ENCODE results near the gene REPIN1. TPM values are rescaled to one million over a fixed set of nuclear protein-coding genes. Genes with fewer than 3 reads are reported as not detected.

REPIN1 gene
- total RNA-seq, 1 donor from 2014 or later: 86.0 TPM

- ATAC-seq: no peak
- H3K4me1 ChIP-seq: peaks cover 6% of the 10 kb centered on the region
- intact Hi-C loops (cut with DNase I): no loop called here
Measured at GRCh38 chr7:150357771-150358427, 10.7 kb upstream of the REPIN1 start.

GRCh38 chr7:150358433-150358832 lies 10.2 kb upstream of the REPIN1 start:
- H3K27ac ChIP-seq: no peak overlapping the region
- intact Hi-C loops (cut with DNase I): no loop called here
- no peaks in the 10 kb centered on the region for H3K9me3 ChIP-seq
- H3K4me3 ChIP-seq: no peak overlapping the region
- H3K4me1 ChIP-seq: peaks cover 6% of the 10 kb centered on the region
- H3K36me3 ChIP-seq: no peaks in the 10 kb centered on the region
- no peaks in the 10 kb centered on the region for H3K27me3 ChIP-seq (ENCODE audit: low read depth)
- no peak for ATAC-seq
- DNase-seq: no peak
- TF ChIP-seq CTCF (IDR thresholded peaks at IDR 0.05): no peak

More at GRCh38 chr7:150357771-150358427, 10.7 kb upstream of the REPIN1 start:
- Histone ChIP-seq H3K9me3 (no peaks in the 10 kb centered on the region), H3K4me3 (no peak overlapping the region), H3K27me3 (ENCODE audit: low read depth) (no peaks in the 10 kb centered on the region), H3K36me3 (no peaks in the 10 kb centered on the region), H3K27ac (no peak overlapping the region)
- TF ChIP-seq CTCF (IDR thresholded peaks at IDR 0.05): no peak
- no peak for DNase-seq

GRCh38 chr7:150358988-150359621 lies 9.5 kb upstream of the REPIN1 start:
- no peak for DNase-seq

GRCh38 chr7:150359622-150360362 lies 8.8 kb upstream of the REPIN1 start:
- no peaks in the 10 kb centered on the region for H3K9me3 ChIP-seq
- no peaks in the 10 kb centered on the region for H3K27me3 ChIP-seq (ENCODE audit: low read depth)
- no peak overlapping the region for H3K4me3 ChIP-seq
- H3K27ac ChIP-seq: no peak overlapping the region
- no peaks in the 10 kb centered on the region for H3K36me3 ChIP-seq
- ATAC-seq: no peak
- no peak for TF ChIP-seq CTCF (IDR thresholded peaks at IDR 0.05)
- DNase-seq: no peak
- intact Hi-C loops (cut with DNase I): no loop called here
- H3K4me1 ChIP-seq: peaks cover 6% of the 10 kb centered on the region

More at GRCh38 chr7:150358988-150359621, 9.5 kb upstream of the REPIN1 start:
- Histone ChIP-seq H3K27ac (no peak overlapping the region), H3K27me3 (ENCODE audit: low read depth) (no peaks in the 10 kb centered on the region), H3K4me3 (no peak overlapping the region), H3K36me3 (no peaks in the 10 kb centered on the region), H3K9me3 (no peaks in the 10 kb centered on the region), H3K4me1 (peaks cover 6% of the 10 kb centered on the region)
- intact Hi-C loops (cut with DNase I): no loop called here
- TF ChIP-seq CTCF (IDR thresholded peaks at IDR 0.05): no peak
- no peak for ATAC-seq

- intact Hi-C loops (cut with DNase I): no loop called here
- H3K27ac ChIP-seq: no peak overlapping the region
- no peak overlapping the region for H3K4me3 ChIP-seq
- DNase-seq (no peak), ATAC-seq (no peak)
- H3K27me3 ChIP-seq (ENCODE audit: low read depth): no peaks in the 10 kb centered on the region
- no peaks in the 10 kb centered on the region for H3K9me3 ChIP-seq
- no peaks in the 10 kb centered on the region for H3K4me1 ChIP-seq
- H3K36me3 ChIP-seq: no peaks in the 10 kb centered on the region
- TF ChIP-seq CTCF (IDR thresholded peaks at IDR 0.05): no peak
Measured at GRCh38 chr7:150360363-150361058, 8.1 kb upstream of the REPIN1 start.

All from lower lobe of right lung (tissue), 2 donors.